K562 (cell line): ENCODE results near the gene E2F7. TPM values are rescaled to one million over a fixed set of nuclear protein-coding genes. Genes with fewer than 3 reads are reported as not detected.

Experiments
- ATAC-seq: fragments of 200-7000 bp; cut with Tn5 transposase; 3 replicates; pipeline ENCODE4 v1.9.1; 2020; ENCODE audit warnings: moderate library complexity
- BruUV-seq: library from RNA; stranded (reverse); fragments of 400-500 nt; replicated peaks from 2 replicates; lab custom pipeline; 2021; lab: Mats Ljungman, UMichigan
- CTCF ChIA-PET: fragments of 300-600 bp; formaldehyde crosslinking; extraction: SDS; loops from one replicate; lab custom pipeline; 2021; ENCODE audit warnings: low intra/inter-chr PET ratio; lab: Yijun Ruan, JAX
- POLR2A ChIA-PET: fragments of 300-600, 350-650 bp; sonication (Branson Sonifier 250); formaldehyde crosslinking; extraction: SDS; loops from one replicate; lab custom pipeline; 2021; ENCODE audit warnings: antibody characterized with exemption, inconsistent platforms; lab: Yijun Ruan, JAX
- DNase-seq, 4 experiments: peaks; one replicate each; pipeline versions ENCODE4 v3.0.0 to v3.0.0-alpha.2; 2011 to 2018; ENCODE audit warnings: low spot score in 3 of 4, mixed read lengths in 3 of 4; ENCODE audit errors: extremely low read depth in 1 of 4
- FAIRE-seq: peaks from 2 replicates; lab custom pipeline; 2011; peaks lifted over from hg19 to GRCh38; lab: Jason Lieb, UNC
- H2AFZ ChIP-seq: 2 replicates; pipeline ENCODE4 v1.6.0; 2011; ENCODE audit warnings: low read depth, low read length, control low read depth, inconsistent platforms
- H3K27ac ChIP-seq: fragments of 200-600 bp; 3 replicates; pipeline ENCODE4 v1.8.0; 2011; ENCODE audit warnings: low read depth, mild to moderate bottlenecking, control low read depth, inconsistent platforms, low read length, moderate library complexity, mixed read lengths; ENCODE audit errors: extremely low read depth
- H3K27me3 ChIP-seq, 2 experiments: fragments of 300-600 bp in 1 of 2; 2 replicates in 1 of 2; 3 replicates in 1 of 2; pipeline versions ENCODE4 v1.6.0 to v1.8.0; 2011; ENCODE audit warnings: inconsistent platforms in 2 of 2, low read length in 2 of 2, mild to moderate bottlenecking in 1 of 2, mixed read lengths in 1 of 2, moderate library complexity in 1 of 2; ENCODE audit not compliant: control insufficient read depth in 2 of 2, insufficient read depth in 2 of 2
- H3K36me3 ChIP-seq: fragments of 300-600 bp; 3 replicates; pipeline ENCODE4 v1.8.0; 2011; ENCODE audit warnings: mild to moderate bottlenecking, low read length, inconsistent platforms; ENCODE audit not compliant: control insufficient read depth, insufficient read depth
- H3K4me1 ChIP-seq, 2 experiments: fragments of 200-600 bp in 1 of 2; replicated peaks in 1 of 2; 2 replicates in 1 of 2; 3 replicates in 1 of 2; pipeline versions ENCODE4 v1.5.1 to v1.8.0; 2011; ENCODE audit warnings: inconsistent platforms in 2 of 2, low read length in 2 of 2, mild to moderate bottlenecking in 1 of 2, mixed read lengths in 1 of 2, moderate library complexity in 1 of 2; ENCODE audit not compliant: control insufficient read depth in 2 of 2, insufficient read depth in 2 of 2
- H3K4me2 ChIP-seq: 2 replicates; pipeline ENCODE4 v1.6.1; 2011; ENCODE audit warnings: low read length, control low read depth, inconsistent platforms, mixed read lengths; ENCODE audit not compliant: insufficient read depth
- H3K4me3 ChIP-seq: fragments of 200-600 bp; sonication (generic), shearing (Covaris generic); 2 replicates; pipeline ENCODE4 v1.5.1; 2016; ENCODE audit warnings: control low read depth, inconsistent platforms
- H3K79me2 ChIP-seq: fragments of 200-600 bp; 3 replicates; pipeline ENCODE4 v1.8.0; 2011; ENCODE audit warnings: low read length, inconsistent platforms; ENCODE audit not compliant: control insufficient read depth, insufficient read depth
- H3K9ac ChIP-seq, 2 experiments: 2 replicates each; pipeline versions ENCODE4 v1.6.0 to v1.6.1; 2011; ENCODE audit warnings: low read depth in 2 of 2, low read length in 2 of 2, control low read depth in 1 of 2, inconsistent platforms in 1 of 2, mild to moderate bottlenecking in 1 of 2, mixed read lengths in 1 of 2; ENCODE audit not compliant: insufficient read depth in 1 of 2
- H3K9me1 ChIP-seq: one replicate; pipeline ENCODE4 v1.6.0; 2011; ENCODE audit warnings: inconsistent platforms, mild to moderate bottlenecking, low read length, moderate library complexity; ENCODE audit not compliant: control insufficient read depth, insufficient read depth
- H3K9me3 ChIP-seq: replicated peaks from 2 replicates; pipeline ENCODE4 v1.5.1; 2011; ENCODE audit warnings: low read depth, low read length, inconsistent platforms; ENCODE audit not compliant: control insufficient read depth, insufficient read depth
- H4K20me1 ChIP-seq: replicated peaks from 2 replicates; pipeline ENCODE4 v1.6.1; 2011; ENCODE audit warnings: low read length, inconsistent platforms, mixed read lengths; ENCODE audit not compliant: control insufficient read depth, insufficient read depth
- FOXJ2 ChIP-seq: fragments of 200-800 bp; sonication (Bioruptor generic); IDR thresholded peaks from 2 replicates; pipeline ENCODE4 v1.6.1; 2016; ENCODE audit warnings: missing genetic modification characterization, missing compliant biosample characterization
- NR2C2 ChIP-seq, 2 experiments: fragments of 200-800 bp in 1 of 2; sonication (Bioruptor generic) in 1 of 2; sonication (generic) in 1 of 2; formaldehyde crosslinking in 1 of 2; IDR thresholded peaks; 2 replicates each; pipeline versions ENCODE4 v1.6.1 to v1.8.0; 2016 to 2022; ENCODE audit warnings: mild to moderate bottlenecking in 1 of 2, missing compliant biosample characterization in 1 of 2, missing genetic modification characterization in 1 of 2, missing genetic modification reagents in 1 of 2
- SIN3B ChIP-seq: fragments of 450-650 bp; IDR thresholded peaks from 2 replicates; pipeline ENCODE4 v1.6.1; 2017; ENCODE audit warnings: low read depth, mild to moderate bottlenecking, moderate library complexity
- ZNF134 ChIP-seq: fragments of 250-450 bp; sonication (Bioruptor Pico); conservative IDR thresholded peaks from 2 replicates; pipeline ENCODE4 v1.4.0; 2020
- ZNF253 ChIP-seq: fragments of 250-450 bp; sonication (Bioruptor Pico); conservative IDR thresholded peaks from 2 replicates; pipeline ENCODE4 v1.6.1; 2021; ENCODE audit warnings: mild to moderate bottlenecking
- ZNF75A ChIP-seq: fragments of 450-650 bp; formaldehyde crosslinking; IDR thresholded peaks from 2 replicates; pipeline ENCODE4 v1.4.0; 2020; ENCODE audit warnings: mild to moderate bottlenecking
- WGBS: fragments of 100-300 bp; shearing (Covaris generic); methylation state at CpG from one replicate; pipeline ENCODE4 v1.1.6; 2016; ENCODE audit warnings: low coverage, mixed read lengths; ENCODE audit not compliant: insufficient coverage; ENCODE audit errors: missing lambda C conversion rate; 5-methylcytosine and 5-hydroxymethylcytosine counted together
- in situ Hi-C: fragments of 300-500 bp; cut with MboI; formaldehyde crosslinking; loops from 4 replicates; pipeline ENCODE4 v1.15.0; 2018; ENCODE audit warnings: inconsistent platforms, mixed read lengths
- intact Hi-C: fragments of 100-400 bp; cut with micrococcal nuclease; formaldehyde crosslinking; loops from 2 replicates; pipeline ENCODE4 v1.14.2; 2022
- polyA plus RNA-seq, 8 experiments: library from polyadenylated mRNA; depleted of rRNA in 4 of 8; stranded (reverse) in 5 of 8; unstranded in 3 of 8; fragments of >200 nt; fragmentation: Nextera tagmentation in 2 of 8; fragmentation: Illumina TruSeq in 1 of 8; extraction: Ambion mirVana in 2 of 8; extraction: Trizol in 1 of 8; gene quantifications; 2 replicates each; pipeline versions ENCODE4 v1.2.1 to v1.2.3, GENCODE V29; 2011 to 2014; ENCODE audit warnings: inconsistent platforms in 1 of 8, missing spikeins in 1 of 8
- total RNA-seq, 7 experiments: library from RNA; depleted of rRNA in 6 of 7; stranded (reverse); fragments of >200 nt in 6 of 7; fragmentation: Illumina TruSeq in 2 of 7; extraction: Trizol in 2 of 7; gene quantifications; 2 replicates each; pipeline versions ENCODE4 v1.2.1 to v1.2.3, GENCODE V29; 2011 to 2021; ENCODE audit warnings: low replicate concordance in 1 of 7
- TF ChIP-seq, protein P1 (sequence below), 2 experiments: fragments of 450-650 bp in 1 of 2; IDR thresholded peaks; 2 replicates each; pipeline ENCODE4 v1.6.1; 2011 to 2017; ENCODE audit warnings: low read depth in 2 of 2, antibody characterized with exemption in 1 of 2, borderline replicate concordance in 1 of 2, low read length in 1 of 2, mild to moderate bottlenecking in 1 of 2, mixed read lengths in 1 of 2; ENCODE audit not compliant: control insufficient read depth in 1 of 2

Gene E2F7
- total and polyA plus RNA-seq, 9 of the 15 experiments (the other 6 are each of a cell fraction or from before 2014, with no cell fraction given), result 3.4 to 13.6 (median 8.1) TPM

DNA sequence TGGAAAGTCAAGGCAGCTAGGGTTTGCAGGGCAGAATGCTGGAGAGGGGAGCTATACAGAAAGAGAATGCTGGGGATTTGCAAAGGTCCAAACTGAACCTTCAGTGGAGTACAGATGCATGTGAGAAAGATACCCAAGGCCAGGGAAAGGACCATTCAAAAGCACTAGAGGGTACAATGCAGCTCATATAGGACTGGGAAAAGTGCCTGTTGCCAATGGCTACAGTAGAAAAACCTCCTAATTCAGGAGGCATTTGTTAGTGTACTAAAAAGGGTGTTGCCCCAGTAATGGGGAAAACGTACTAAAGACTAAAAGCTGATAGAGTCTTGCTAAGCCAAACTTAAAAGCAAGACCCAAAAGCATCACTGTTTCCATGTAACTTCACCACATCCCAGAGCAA lies 30.1 kb downstream of the E2F7 start (continued):
- no peak for TF ChIP-seq NR2C2 (CRISPR knock-in tag; IDR thresholded peaks at IDR 0.05)
- TF ChIP-seq NR2C2 (tag; IDR thresholded peaks at IDR 0.05), result no peak
- TF ChIP-seq, protein P1, sequence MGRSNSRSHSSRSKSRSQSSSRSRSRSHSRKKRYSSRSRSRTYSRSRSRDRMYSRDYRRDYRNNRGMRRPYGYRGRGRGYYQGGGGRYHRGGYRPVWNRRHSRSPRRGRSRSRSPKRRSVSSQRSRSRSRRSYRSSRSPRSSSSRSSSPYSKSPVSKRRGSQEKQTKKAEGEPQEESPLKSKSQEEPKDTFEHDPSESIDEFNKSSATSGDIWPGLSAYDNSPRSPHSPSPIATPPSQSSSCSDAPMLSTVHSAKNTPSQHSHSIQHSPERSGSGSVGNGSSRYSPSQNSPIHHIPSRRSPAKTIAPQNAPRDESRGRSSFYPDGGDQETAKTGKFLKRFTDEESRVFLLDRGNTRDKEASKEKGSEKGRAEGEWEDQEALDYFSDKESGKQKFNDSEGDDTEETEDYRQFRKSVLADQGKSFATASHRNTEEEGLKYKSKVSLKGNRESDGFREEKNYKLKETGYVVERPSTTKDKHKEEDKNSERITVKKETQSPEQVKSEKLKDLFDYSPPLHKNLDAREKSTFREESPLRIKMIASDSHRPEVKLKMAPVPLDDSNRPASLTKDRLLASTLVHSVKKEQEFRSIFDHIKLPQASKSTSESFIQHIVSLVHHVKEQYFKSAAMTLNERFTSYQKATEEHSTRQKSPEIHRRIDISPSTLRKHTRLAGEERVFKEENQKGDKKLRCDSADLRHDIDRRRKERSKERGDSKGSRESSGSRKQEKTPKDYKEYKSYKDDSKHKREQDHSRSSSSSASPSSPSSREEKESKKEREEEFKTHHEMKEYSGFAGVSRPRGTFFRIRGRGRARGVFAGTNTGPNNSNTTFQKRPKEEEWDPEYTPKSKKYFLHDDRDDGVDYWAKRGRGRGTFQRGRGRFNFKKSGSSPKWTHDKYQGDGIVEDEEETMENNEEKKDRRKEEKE (IDR thresholded peaks at IDR 0.05; ENCODE audit: borderline replicate concordance in 1 of 2, control insufficient read depth in 1 of 2, low read depth in 2 of 2, low read length in 1 of 2), result no peak

DNA sequence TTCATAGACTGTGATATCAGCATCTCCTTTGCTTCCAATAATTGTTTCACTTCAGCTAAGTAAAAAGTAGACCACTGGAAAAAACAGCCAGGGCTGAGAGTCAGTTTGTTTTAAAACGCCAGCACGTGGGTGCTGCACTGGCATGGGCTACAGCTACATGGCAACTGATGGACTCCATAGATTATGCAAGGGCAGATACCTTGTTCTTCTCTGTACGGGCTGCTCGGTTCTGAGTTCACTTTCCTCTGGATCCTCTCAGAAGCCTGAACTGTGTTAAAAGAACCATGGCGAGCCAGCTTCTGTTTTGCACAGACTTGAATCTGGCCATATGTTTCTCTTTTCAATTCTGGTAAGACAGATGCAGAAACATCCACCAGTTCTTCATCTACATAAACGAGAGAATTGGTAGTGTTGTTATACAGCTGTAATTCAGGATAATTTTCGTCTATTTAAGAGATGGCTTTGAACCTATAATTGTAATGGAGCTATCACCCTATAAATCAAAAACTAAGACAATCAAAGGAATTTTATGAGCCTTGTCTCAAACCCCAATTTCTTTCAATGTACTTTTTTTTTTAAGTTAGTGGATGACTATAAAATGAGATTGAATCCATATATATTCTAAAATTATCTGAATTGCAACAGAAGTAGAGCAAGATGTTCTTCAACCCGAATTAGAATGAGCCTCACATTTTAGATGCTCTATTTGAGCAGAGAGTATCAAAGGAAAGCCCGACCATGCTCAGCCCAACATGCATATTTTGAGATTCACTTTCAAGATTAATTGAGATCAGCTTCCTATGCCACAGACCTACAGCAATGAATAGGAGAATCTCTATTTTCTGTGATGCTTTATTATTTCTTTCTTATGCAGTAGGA lies 31.5 kb downstream of the E2F7 start:
- Histone ChIP-seq H3K27ac (no peak overlapping the region), H3K27me3 (no peaks in the 10 kb centered on the region), H4K20me1 (no peaks in the 10 kb centered on the region), H3K9ac (no peak overlapping the region), H3K4me1 (no peaks in the 10 kb centered on the region), H3K4me2 (no peak overlapping the region), H3K9me1 (no peaks in the 10 kb centered on the region), H3K4me3 (no peak overlapping the region), H3K79me2 (no peaks in the 10 kb centered on the region), H3K9me3 (no peaks in the 10 kb centered on the region), H2AFZ (no peak overlapping the region), H3K36me3 (peaks cover 61% of the 10 kb centered on the region; the same call in 2 of the 3 replicates)
- WGBS, result 73% methylated on average over 9 of the region's 9 CpGs
- no TSS peak for BruUV-seq
- FAIRE-seq (no peak), ATAC-seq (no peak), DNase-seq (no peak)
- TF ChIP-seq ZNF75A (no peak), ZNF253 (CRISPR knock-in tag) (no peak), FOXJ2 (no peak), SIN3B (no peak), ZNF134 (CRISPR knock-in tag) (no peak)
- POLR2A ChIA-PET, result interaction anchor here (0.6 to 2.6 kb wide), 3 partner anchors 14 to 31 kb away, joined by 4 to 10 read pairs (median 4); no protein-coding TSS in a partner anchor
- intact Hi-C loops, result no loop called here
- CTCF ChIA-PET, result no interaction called here
- in situ Hi-C loops, result no loop called here
